ENCODE data around the gene TOMM34. TPM values are rescaled to one million over a fixed set of nuclear protein-coding genes. Genes with fewer than 3 reads are reported as not detected.

The TOMM34 gene
- total RNA-seq, 1 donor from 2014 or later: 62.3 TPM

- DNase-seq (ENCODE audit: low read depth): no peak
- H3K36me3 ChIP-seq (ENCODE audit: control insufficient read depth, insufficient read depth, low read length): no peaks in the 10 kb centered on the region
- H3K27me3 ChIP-seq (ENCODE audit: control insufficient read depth, insufficient read depth, low read length): no peaks in the 10 kb centered on the region
- H3K4me3 ChIP-seq (ENCODE audit: low read depth, low read length): no peak overlapping the region
- TF ChIP-seq CTCF (IDR thresholded peaks at IDR 0.05; ENCODE audit: insufficient read depth, low read length, poor library complexity, severe bottlenecking): no peak
These were observed 29.6 kb downstream of the TOMM34 start for GRCh38 chr20:44930517-44931168.

GRCh38 chr20:44928595-44928994, 31.6 kb downstream of the TOMM34 start:
- Histone ChIP-seq H3K36me3 (ENCODE audit: control insufficient read depth, insufficient read depth, low read length) (no peaks in the 10 kb centered on the region), H3K27me3 (ENCODE audit: control insufficient read depth, insufficient read depth, low read length) (no peaks in the 10 kb centered on the region), H3K4me3 (ENCODE audit: low read depth, low read length) (no peak overlapping the region)
- no peak for TF ChIP-seq CTCF (IDR thresholded peaks at IDR 0.05; ENCODE audit: insufficient read depth, low read length, poor library complexity, severe bottlenecking)
- no peak for DNase-seq (ENCODE audit: low read depth)

GRCh38 chr20:44924541-44924940, 35.7 kb downstream of the TOMM34 start:
- Histone ChIP-seq H3K36me3 (ENCODE audit: control insufficient read depth, insufficient read depth, low read length) (no peaks in the 10 kb centered on the region), H3K4me3 (ENCODE audit: low read depth, low read length) (no peak overlapping the region), H3K27me3 (ENCODE audit: control insufficient read depth, insufficient read depth, low read length) (no peaks in the 10 kb centered on the region)
- DNase-seq (ENCODE audit: low read depth): no peak
- no peak for TF ChIP-seq CTCF (IDR thresholded peaks at IDR 0.05; ENCODE audit: insufficient read depth, low read length, poor library complexity, severe bottlenecking)

- no peak overlapping the region for H3K4me3 ChIP-seq (ENCODE audit: low read depth, low read length)
- no peak for TF ChIP-seq CTCF (IDR thresholded peaks at IDR 0.05; ENCODE audit: insufficient read depth, low read length, poor library complexity, severe bottlenecking)
- no peak for DNase-seq (ENCODE audit: low read depth)
- H3K36me3 ChIP-seq (ENCODE audit: control insufficient read depth, insufficient read depth, low read length): no peaks in the 10 kb centered on the region
- no peaks in the 10 kb centered on the region for H3K27me3 ChIP-seq (ENCODE audit: control insufficient read depth, insufficient read depth, low read length)
These were observed 38.8 kb downstream of the TOMM34 start for GRCh38 chr20:44921447-44921846.

GRCh38 chr20:44918761-44919160, 41.4 kb downstream of the TOMM34 start:
- Histone ChIP-seq H3K27me3 (ENCODE audit: control insufficient read depth, insufficient read depth, low read length) (no peaks in the 10 kb centered on the region), H3K4me3 (ENCODE audit: low read depth, low read length) (no peak overlapping the region), H3K36me3 (ENCODE audit: control insufficient read depth, insufficient read depth, low read length) (no peaks in the 10 kb centered on the region)
- TF ChIP-seq CTCF (IDR thresholded peaks at IDR 0.05; ENCODE audit: insufficient read depth, low read length, poor library complexity, severe bottlenecking): no peak
- DNase-seq (ENCODE audit: low read depth): no peak

- no peak overlapping the region for H3K4me3 ChIP-seq (ENCODE audit: low read depth, low read length)
- H3K36me3 ChIP-seq (ENCODE audit: control insufficient read depth, insufficient read depth, low read length): no peaks in the 10 kb centered on the region
- H3K27me3 ChIP-seq (ENCODE audit: control insufficient read depth, insufficient read depth, low read length): no peaks in the 10 kb centered on the region
- no peak for DNase-seq (ENCODE audit: low read depth)
- no peak for TF ChIP-seq CTCF (IDR thresholded peaks at IDR 0.05; ENCODE audit: insufficient read depth, low read length, poor library complexity, severe bottlenecking)
These were observed 41.9 kb downstream of the TOMM34 start for GRCh38 chr20:44918342-44918741.
